Astrocyte (in vitro differentiated cells and primary cell): Measurements from ENCODE around the gene CRYBB1.

Experiments
- EZH2 ChIP-seq: IDR thresholded peaks from 2 replicates; pipeline ENCODE4 v1.6.1; 2012; ENCODE audit warnings: mild to moderate bottlenecking, low read length, inconsistent platforms; ENCODE audit not compliant: insufficient read depth
- TF ChIP-seq, protein P1 (sequence below): IDR thresholded peaks from 2 replicates; pipeline ENCODE4 v1.5.1; 2011; ENCODE audit warnings: low read depth, mild to moderate bottlenecking, inconsistent platforms, low read length, moderate library complexity; ENCODE audit not compliant: insufficient read depth

DNA sequence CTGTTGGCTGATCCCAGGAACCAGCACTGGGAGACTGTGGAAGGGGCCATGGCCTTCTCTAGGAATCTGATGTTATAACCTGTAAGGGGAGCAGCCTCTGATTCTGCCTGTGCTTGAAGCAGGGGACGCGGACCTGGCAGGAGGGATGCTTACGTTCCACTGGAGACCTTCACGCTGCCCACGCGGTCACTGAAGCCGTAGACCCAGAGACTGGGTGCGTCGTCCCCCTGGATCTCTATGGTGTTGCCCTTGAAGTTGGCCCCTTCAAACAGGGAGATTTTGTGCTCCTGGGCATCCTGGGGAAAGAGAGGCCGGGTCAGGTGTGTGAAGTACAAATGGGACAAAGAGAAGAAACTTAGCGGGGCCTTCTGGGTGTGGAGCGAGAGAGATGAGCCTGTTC is 16.1 kb downstream of the CRYBB1 start:
- TF ChIP-seq, protein P1, sequence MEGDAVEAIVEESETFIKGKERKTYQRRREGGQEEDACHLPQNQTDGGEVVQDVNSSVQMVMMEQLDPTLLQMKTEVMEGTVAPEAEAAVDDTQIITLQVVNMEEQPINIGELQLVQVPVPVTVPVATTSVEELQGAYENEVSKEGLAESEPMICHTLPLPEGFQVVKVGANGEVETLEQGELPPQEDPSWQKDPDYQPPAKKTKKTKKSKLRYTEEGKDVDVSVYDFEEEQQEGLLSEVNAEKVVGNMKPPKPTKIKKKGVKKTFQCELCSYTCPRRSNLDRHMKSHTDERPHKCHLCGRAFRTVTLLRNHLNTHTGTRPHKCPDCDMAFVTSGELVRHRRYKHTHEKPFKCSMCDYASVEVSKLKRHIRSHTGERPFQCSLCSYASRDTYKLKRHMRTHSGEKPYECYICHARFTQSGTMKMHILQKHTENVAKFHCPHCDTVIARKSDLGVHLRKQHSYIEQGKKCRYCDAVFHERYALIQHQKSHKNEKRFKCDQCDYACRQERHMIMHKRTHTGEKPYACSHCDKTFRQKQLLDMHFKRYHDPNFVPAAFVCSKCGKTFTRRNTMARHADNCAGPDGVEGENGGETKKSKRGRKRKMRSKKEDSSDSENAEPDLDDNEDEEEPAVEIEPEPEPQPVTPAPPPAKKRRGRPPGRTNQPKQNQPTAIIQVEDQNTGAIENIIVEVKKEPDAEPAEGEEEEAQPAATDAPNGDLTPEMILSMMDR, result no peak
- no peak for TF ChIP-seq EZH2
